HG02798 (cell line): ENCODE data around the gene DOK7.

Source experiments
- ATAC-seq: cut with Tn5 transposase; IDR thresholded peaks from one replicate; pipeline ENCODE4 v1.9.1; 2021; ENCODE audit warnings: mild to moderate bottlenecking; ENCODE audit not compliant: unreplicated experiment, poor library complexity

Gene DOK7

DNA sequence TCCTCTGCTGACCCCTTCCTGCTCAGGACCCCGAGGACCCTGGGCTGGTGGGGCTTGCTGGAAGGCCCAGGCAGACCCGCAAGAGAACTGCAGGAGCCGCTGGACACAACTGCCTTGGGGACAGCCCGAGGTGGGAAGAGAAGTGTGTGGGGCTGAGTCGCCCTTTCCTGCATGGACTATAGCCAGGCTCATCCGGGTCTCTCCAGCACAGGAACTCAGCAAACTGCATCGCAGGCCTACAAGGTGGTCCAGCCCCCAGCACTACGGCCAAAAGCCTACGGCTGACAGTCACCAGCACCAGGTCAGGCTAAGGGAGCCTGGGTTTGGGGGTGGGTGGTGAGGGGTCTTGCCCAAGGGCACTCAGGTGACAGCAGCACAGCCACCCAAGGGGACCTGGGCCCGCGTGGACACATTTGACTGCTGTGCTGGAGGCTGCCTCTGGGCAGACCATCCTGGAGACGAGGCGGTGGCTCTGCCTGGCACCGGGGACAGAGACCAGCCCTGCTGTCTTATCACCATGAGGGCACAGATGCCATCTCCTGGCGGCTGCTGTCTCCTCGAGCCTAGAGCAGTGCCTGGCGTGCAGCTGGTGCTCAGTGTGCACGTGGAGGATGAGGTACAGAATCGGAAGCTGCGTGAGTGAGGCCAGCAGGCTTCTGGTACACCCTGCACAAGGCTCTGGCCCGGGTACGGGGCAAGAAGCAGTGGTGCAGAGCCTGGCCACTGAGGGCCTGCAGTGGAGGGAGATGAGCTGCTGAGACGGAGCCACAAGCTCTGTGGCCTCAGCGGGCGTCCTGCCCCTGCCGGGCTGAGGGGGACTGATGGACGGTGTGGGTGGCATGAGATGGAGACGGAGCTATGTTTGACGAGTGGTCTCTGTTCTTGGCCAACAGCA lies 54.0 kb downstream of the DOK7 start:
- no peak for ATAC-seq

DNA sequence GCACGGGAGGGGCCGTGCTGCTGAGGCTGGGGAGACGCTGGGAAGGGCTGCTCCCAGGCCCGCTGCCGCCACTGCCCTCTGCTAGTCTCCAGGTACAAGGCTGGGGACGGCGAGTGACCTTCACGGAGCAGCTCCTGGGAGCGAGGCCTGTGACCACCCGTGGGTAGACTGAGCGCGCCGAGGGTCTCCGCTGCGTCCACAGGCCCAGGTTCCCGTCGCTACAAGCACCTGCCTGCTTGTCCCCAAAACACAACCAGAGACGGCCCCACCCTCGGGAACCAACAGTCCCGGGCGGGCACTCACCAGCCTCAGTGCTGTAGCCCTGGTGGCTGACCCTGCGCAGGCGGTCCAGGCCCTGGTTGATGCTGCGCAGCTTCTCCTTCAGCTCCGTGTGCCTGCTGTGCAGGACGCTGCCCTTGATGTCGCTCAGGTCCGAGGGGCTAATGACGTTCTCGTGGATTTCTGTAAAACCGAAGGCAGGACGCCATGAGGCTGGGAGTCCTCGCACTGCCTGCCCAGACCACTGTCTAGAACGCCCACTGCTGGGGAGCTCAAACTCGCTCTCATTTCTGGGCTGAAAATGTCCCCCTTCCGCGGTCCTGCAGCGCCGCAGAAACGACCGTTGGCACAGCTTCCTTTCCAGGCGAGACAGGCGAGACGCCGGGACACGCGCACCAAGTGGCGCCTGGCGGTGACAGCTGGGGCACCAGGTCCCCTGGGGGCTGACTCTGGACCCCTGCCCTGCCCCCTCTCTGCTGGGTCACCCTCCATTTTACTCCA lies 54.8 kb downstream of the DOK7 start:
- no peak for ATAC-seq

DNA sequence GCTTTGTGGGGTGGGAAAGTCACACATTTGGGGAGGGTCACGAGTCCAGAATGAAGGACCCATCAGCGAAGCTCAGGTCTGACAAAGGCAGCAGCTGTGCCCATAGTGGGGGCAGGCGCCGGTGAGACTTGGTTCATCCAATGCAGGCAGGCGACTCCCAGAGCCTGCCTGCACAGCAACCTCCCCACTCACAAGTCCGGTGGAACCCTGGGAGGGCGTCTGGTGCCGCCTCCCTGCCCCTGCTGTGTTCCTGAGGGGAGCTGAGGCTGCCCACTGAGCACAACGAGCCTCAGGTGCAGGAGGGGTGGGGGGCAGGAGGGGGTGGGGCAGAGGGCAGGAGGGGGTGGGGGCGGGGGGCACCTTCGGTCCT lies 55.4 kb downstream of the DOK7 start:
- no peak for ATAC-seq

DNA sequence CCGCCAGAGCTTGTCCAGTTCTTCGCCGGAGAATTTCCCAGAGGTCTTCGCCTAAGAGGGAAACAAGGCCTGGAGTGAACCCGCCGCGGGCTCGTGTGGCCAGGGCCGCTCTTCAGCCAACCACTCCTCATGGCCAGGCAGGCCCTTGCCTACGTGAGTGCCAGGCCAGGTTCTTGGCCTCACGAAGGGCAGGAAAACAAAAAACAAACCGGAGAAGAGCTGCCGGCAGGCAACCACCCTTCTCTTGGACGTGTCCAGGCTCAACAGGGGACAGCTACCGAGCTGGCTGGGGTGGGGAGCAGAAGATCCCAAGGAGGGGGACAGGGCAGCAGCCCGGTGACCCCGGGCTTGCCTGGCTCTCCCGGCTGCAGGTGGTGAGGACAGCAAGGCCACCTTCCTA lies 55.8 kb downstream of the DOK7 start:
- no peak for ATAC-seq

DNA sequence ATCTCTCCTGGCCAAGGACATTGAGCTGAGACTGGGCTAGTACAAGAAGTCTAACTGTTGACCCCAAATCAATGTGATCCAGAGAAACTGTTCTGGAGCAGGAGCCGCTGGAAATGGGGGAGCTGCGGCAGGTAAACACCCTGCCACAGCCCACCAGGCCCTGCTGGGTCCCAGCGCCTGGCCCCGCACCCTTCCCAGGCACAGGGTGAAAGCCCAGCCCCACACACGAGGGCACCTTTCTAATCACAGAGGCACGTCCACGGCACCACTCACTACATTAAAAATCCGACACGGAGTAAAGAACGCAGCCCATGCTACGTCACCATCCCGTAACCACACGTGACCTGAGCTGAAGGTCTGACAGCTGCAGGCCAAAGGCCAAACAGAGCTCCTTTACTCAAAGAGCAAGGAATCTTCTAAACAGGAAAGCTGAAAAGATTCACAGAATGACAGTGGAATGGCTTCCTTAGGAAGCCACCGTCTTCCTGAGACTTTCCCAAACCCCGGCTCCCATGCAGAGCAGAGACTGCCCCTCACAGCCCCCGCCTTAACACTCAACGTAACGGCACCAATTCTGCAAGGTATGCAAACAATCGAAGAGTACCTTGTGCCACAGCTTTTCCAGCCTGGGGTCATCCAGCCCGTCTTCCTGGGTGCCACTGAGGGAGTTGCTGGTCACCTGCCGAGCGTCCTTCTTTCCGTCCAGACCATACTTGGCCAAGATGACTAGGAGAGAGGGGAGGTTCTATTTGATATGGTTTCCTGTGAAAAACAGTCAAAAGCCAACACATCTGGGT lies 56.6 kb downstream of the DOK7 start:
- no peak for ATAC-seq

DNA sequence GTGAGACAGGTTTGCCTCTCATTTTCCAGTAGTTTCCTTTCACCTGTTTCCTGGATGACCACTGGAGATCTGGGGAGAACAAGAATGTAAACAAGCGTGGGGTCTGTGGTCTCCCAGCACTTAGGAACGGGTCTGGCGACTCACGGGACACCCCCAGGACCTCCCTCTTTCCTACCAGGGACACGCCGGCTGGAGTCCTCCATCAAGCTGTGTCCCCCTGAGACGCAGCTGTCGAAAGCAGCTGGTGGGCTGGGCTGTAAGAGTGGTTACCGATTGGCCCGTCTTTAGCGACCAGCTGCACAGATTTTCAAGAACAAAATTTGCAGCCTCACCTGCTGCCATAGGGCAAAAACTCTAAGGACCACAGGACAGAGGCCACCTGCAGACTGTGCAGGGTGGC lies 57.2 kb downstream of the DOK7 start:
- ATAC-seq, result no peak

DNA sequence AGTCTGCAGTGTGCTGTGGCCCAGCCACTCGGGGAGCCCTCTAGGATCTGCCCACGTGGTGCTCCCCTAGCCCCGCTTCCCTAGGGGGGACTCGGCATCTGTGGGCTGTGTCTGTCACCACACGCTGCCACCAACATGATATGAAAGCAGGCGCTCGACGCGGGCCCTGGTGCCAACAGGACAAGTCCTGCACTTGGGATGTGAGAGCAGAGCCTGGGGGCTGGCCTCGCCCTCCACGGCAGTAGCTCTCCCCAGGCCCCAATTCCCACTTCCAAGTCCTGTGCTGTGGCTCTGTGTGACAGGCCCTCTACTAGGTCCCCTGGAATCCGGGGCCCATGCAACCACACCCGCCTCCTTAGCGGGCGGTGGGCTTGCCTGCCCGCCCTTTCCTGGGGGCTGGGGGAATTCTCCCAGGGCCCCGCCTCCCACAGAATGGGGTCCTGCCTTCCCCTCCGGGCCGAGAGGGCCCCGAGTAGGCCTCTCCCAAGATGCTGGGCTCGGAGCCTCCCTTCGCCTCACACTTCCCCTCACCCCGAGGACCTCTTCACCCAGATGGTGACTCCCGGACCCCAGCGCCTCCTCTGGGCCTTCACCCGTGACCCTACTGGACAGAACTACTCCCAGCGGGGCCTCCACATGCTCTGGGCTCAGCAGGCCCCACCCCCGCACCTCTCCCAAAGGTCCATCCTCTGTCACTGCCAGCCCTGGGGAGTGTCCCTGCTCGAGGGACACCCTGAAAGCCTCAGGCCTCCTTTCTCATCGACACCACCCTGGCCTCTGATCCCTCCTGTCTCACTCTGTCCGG lies 57.9 kb downstream of the DOK7 start:
- no peak for ATAC-seq

DNA sequence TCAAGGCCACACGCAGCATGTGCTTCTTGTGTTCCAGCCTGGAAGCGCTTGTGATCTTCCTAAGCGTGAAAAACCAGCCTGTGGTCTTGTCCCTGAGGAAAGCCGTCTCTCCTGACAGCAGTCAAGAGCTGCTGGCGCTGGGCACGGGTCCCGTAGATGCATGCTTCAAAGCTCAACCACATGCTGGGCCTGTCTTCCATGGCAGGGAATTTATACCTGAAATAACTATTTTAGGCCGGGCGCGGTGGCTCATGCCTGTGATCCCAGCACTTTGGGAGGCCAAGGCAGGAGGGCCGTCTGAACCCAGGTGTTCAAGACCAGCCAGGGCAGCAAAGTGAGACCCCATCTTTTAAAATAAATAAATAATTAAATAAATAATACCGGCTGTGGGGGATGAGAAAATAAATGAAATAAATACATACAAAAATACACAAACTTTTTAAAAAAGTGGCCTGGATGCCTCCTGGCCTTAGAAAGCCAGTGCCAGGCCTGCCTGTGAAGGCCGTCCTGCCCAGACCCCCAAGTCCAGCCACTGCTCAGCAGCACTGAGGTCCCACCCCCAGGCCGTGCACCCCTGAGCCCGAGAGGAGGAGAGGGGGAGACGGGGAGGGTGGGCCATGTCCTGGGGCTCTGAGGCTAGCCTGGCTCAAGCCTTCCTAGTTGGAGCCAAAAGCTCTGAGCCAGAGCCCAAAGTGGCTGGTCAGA lies 58.7 kb downstream of the DOK7 start:
- no peak for ATAC-seq

DNA sequence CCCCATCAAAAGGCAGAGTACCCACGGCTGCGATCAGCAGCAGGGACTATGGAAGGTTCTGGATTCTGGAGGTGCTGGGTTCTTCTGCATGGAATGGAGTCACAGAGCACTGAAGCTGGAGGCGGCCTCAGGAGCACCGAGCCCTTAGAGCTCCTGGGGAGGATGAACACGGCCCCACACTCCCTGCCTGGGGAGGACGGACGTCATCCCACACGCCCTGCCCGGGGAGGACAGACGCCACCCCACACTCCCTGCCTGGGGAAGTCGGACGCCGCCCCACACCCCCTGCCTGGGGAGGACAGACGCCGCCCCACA lies 59.2 kb downstream of the DOK7 start:
- ATAC-seq, result no peak

DNA sequence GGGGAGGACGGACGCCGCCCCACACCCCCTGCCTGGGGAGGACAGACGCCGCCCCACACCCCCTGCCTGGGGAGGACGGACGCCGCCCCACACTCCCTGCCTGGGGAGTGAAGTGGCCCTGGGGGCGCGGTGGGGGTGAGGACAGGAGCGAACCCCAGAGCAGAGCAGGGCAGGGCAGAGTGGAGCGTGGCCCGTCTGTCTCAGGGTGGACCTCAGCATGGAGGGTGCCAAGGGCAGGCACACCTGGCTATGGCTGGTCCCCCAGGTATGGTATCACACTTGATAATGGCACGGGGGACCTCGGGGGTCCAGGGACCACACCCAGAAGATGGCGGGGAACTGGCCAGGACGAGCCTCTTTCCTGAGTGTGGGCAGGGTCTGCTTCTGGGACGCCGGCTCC lies 59.5 kb downstream of the DOK7 start:
- ATAC-seq, result no peak

DNA sequence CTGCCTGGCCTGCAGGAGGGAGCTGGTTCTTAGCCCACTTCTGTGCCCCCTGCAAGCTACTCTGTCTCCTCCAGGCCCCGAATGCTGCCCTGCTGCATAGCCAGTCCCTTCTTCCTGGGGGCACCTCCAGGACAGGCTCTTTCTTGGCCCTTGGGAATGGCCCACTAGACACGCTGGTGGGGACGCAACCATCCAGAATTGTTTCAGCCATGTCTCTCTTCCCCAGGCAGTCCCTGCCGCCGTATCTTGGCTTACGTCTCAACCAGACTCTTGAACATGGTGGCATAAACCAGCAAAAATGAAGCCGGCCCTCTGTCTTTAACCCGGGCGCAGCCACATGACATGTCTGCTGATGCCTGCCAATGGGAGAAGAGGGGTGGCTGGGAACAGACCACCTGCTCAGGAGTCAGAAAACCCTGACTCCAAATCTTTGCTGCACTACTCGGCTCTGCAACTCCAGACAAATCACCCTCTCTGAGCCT lies 60.1 kb downstream of the DOK7 start:
- ATAC-seq, result no peak

DNA sequence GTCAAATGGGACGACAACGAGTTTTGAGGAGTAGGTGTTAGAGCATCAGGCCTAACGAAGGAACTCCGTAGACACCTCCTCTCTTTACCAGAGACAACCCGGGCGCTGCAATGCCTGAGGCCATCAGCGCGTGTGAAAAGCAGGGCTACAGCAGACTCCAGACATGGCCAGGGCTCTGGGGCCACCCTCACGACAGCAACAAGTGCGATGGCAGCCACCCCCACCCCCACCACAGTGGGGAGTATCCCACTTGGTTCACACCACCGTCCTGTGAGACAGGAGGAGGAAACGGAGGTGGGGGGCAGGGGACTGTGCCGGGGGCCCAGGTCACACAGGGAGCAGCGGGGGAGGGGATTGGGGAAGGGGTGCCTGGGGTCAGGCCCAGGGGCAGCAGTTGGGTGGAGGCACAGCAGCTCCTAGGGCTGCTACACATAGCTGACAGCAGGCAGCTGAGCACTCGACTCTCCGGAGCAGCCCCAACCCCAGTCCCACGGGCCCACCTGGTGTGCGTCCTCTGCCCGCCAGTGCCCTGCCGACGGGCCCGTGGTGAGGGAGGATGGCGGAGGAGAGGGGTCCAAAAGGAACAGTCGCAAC lies 60.6 kb downstream of the DOK7 start:
- ATAC-seq, result no peak

DNA sequence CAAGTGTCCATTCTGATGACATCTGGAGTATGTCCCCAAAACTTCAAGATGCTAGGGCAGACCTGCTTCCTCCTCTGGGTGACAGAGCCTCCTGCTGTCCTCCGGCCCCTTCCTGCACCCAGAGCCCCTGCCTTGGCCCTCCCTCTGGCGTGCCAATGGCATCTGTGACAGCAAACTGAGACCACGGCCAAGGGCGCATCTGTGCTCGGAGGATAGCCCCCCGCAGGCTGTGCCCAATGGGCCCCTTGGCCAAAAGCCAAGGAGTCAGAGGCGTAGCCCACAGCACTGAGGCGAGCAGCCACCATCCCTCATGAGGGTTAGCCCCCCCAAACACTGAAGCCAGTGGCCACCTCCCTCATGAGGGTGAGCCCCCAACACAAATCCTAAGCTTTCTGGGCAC lies 61.2 kb downstream of the DOK7 start:
- no peak for ATAC-seq

DNA sequence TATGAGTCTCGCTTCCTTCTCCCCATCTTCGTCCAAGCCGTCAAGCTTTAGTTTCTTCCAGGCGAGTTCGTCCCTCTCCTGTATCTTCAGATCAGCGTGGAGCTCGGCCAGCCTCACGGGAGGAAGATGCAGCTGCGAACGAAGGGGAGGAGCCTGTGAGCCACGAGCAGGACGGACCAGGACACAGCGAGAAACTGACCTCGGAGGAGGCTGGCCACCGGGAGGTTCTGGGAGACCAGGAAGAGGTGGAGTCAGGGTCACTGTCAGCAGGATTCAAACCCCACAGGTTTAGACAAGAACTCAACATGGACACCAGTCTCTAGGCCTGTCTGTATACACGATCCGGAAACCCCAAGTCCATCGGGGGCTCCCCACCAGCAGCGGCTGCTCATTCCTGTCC lies 61.8 kb downstream of the DOK7 start:
- ATAC-seq, result no peak

DNA sequence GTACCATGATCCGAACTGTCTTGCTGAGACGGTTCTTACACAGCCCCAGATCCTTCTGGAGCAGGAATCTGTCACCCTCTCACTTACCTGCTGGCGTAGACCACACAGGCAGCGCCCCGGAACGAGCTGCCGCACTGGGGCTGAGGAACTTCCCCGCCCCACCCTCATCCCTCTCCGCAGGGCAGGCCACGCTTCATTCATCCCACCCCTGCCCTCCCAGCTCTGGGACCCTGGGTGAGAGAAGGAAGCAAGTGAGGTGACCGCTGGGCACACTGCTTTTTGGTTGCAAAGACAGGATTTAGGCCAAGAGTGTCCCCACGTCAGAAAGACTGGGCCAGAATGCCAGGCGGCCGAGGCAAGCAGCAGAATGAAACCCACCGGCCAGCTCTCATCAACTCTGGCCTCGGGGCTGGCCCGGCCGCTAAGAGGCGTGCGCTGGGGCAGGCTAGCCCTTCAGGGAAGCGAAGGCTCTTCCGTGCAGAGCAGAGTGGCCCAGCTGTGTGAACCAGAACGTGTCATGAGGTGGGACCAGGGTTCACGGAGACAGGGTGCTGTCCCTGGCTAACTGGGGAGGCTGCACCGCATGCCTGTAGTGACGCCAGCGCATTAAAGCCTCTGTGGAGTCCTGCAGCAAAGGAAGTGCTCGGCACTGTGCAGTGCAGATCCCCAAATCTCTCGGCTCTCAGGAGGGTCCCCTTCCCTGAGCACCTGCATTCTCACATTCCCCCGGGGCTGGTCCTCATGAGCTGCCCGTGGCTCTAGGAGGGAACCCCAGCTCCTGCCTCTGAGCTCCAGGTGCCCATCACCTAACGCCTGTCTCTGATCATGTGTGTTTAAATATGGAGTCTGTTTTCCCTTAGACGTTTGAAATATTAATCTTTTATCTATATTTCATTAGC lies 62.7 kb downstream of the DOK7 start:
- no peak for ATAC-seq

DNA sequence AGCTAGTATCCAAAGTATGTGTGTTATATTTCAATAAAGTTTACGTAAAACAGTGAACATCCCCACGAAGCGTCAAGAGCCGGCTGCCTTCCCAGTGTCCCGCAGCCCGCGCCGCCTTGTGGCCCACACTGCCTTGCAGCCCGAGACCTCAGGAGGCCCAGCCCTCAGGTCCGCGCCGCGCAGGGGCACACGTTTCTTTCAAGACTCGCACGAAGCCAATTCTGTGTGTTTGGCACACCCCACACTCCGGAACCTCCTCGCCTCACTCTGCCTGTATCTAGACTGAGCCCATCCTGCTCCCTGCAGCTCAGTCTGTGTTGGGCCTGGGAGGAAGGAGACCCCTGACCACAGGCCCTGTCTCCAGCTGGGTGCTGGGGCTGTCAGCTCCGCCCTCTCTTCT lies 63.4 kb downstream of the DOK7 start:
- ATAC-seq, result no peak

DNA sequence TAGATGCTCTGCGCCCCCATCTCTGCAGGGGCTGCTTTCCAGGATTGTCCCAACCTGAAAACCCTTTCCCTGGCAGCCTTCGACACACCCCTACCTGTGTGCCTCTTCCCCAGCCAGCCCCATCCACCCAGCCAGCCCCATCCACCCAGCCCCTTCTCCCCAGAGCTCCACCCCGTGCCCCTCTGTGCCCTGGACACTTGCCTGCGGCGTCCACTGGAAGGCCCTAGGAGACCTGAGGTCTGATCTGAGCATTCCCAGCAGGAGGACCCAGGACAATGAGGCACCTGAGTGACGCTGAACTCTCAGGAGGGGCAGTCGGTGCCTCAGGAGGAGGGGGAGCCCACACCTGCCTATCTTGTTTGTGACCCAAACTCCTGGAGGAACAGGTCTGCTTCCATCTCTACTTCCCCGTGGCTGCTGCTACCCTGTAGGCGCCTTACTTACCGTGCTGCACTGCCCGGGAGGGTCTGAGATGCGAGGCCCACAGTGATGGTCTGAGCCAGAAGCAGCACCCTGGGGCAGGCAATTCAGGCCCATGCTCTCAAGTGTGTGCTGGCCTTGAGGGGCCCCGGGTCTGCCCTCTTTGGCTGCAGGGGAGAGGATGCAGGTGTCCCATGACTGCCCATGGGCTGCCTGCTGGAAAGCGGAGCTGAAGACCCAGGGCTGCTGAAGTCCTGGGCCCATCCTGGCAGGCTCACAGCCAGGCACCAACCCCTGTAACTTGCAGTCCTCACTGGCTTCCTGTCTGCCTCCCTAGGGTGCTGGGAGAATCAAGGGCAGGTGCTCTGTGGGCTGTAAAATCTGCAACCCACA lies 64.2 kb downstream of the DOK7 start:
- no peak for ATAC-seq
